Uterus (tissue), 2 donors: ENCODE measurements around the gene LIG3.

Experiments
- CTCF ChIP-seq, 4 experiments: fragments of 200-600 bp in 2 of 4; fragments of 450-650 bp in 2 of 4; sonication (generic) in 2 of 4; IDR thresholded peaks; one replicate each; pipeline ENCODE4 v1.5.1; 2016 to 2019; ENCODE audit warnings: antibody characterized with exemption in 4 of 4, mild to moderate bottlenecking in 2 of 4, moderate library complexity in 1 of 4
- POLR2A ChIP-seq, 2 donors: fragments of 450-650 bp; IDR thresholded peaks; one replicate each; pipeline ENCODE4 v1.6.1; 2016; ENCODE audit warnings: antibody characterized with exemption in 2 of 2, mild to moderate bottlenecking in 1 of 2, moderate library complexity in 1 of 2

GRCh38 chr17:35052241-35052610 is 71.9 kb downstream of the LIG3 start:
- TF ChIP-seq CTCF (IDR thresholded peaks at IDR 0.05) (no peak), POLR2A (IDR thresholded peaks at IDR 0.05) (no peak)
